Activated CD4-positive, alpha-beta T cell treated with anti-CD3 and anti-CD28 coated beads, Interleukin-2, amount 50 U/mL, for 4 hours (primary cell): ENCODE results near the gene LMX1A.

Experiments
- DNase-seq, 2 experiments: peaks; one replicate each; pipeline ENCODE4 v3.0.0-alpha.2; 2020

LMX1A gene

DNA sequence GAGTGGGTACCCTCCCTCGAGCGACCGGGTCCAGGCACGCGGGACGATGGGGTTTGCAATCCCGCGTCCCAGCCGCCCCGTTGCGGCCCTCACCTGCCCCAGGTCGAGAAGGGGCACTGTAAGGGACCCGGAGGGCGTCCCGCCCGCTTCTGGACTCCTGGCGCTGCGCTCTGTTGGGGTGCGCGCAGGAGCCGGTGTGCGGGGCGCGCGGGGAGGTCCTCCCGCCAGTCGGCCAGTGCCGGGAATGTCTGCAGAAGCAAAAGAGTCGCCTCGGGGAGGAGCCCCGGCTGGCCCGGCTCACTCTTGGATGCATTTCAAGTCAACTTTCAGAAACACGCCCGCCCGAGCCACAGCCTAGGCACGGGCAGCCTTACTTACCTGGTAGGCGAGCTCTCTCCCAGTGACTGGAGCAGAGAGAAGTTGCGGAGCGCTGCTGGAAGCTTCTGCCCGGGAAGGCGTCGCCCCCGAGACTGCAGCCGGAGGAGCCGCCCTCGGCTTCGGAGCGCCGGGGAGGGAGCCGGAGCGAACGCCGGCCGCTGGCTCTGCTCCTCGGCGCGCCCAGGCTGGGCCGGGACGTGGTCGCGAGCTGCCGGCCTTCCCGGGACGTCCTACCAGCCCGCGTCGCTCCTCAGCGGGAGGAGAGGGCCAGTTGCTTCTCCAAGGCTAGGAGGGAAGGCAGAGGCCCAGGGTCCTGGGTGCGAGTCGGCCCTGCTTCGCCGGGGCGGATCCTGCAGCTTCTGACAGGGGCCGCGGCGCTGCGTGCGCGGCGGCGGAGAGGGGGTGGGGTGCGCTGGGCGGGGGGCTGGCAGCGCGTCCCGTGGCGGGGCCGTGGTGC lies at the start of gene LMX1A:
Gene LMX1A (minus strand): TSS at position 739 of the 835 bp plus-strand sequence. CDS start 1,156 bp downstream, outside the sequence.
- no peak for DNase-seq

DNA sequence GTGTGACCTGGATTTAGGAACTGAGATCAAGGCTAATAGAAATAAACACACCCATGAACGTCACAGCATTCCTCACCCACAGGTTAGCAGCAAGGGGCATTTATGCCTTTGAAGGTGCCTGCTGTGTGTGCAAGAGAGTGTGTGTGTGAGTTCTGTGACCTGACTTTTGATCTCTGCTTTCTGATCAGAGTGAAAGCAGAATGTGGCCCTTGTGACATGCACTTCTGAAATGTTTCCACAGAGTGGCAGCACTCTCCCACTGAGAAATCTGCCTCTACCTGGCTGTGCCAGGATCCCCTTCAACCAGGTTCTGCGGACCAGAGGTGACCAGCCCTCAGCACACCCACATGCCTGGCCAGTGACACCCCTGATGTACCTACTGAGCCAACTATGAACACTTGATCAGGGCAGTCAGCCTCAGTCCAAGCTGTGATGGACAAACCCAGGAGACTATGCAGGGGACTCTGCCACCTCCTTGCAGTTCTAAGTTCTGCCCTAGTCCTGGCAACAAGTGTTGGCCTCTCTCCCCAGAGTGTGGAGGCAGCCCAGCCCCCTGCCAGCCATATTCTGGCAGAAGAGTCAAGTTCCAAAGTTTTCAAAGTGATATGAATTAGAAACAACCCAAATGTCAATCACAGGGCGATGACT lies 47.4 kb upstream of the LMX1A start:
- no peak for DNase-seq

DNA sequence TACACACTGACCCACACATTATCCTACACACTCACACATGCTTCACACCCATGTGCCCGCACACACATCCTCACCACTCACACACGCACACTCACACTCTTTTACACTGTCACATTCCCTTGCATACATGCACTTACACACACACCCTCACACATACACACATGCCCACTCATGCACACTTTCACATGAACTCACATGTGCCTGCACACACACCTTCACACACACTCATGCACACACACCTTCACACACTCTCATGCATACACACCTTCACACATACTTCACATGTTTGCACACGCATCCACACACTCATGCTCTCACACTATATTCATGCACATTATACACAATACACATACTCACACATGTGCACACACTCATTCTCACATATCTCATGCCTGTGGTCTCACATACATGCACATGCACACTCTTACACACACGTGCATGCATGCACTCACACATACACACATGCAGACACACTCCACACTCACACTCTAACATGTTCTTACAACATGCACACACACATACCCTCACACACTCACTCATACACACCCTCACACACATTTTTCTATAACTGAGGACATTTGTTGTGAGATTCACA lies 46.1 kb upstream of the LMX1A start:
- no peak for DNase-seq

DNA sequence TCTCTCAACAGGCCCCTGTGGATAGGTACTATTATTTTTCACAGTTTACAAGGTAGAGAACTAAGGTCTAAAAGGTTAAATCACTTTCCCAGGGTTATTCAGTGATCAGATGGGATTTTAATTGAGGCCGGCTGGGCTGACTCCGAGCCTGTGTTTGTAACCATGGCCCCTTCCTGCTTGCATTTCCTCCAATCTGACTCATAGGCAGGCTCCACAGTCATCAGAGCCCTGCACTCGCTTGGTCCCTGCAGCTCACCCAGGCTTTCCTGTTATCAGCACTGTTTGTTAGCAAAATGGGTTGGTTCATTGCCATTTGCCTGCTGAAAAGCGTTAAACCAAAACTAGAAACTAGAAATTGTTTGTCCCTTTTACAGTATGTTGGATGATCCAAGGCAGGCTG lies 41.4 kb upstream of the LMX1A start:
- no peak for DNase-seq

DNA sequence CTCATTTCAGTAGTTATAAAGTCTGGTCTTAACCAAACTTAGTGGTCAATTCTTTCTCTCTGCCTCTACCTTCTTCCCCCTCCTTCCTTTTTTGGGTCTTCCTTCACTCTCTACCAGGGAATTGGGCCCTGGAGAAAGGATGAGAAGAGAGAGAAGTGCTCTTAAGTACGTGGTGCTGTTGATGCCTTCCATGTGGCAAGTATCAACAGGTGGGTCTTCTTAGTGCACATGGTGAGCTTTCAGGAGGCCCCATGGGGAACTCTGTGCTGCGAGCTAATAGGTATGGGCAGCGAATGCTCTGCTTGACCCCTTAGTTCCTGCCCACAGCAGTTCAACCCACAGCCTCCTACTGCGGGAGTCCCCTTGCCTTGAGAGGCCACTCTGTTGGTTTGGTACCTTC lies 39.4 kb upstream of the LMX1A start:
- DNase-seq, result no peak

DNA sequence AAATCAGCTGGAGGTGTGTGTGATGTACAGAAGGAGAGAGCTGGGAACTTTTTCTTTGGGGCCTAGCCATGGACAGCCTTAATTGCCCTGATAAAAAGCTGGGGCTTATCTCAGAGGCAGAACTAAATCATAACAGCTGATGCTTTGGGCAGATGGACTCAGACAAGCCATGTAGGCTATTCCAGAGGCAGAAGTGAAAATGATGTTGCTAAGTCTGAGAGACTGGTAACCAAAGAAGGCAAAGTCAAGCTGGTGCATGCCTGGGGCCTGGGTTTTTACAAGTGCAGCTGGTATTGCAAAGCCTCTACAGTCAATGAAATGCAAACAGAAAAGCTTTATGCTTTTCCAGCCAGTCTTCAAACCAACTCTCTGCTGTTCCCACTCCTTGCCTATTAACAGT lies 39.0 kb upstream of the LMX1A start:
- DNase-seq, result no peak

DNA sequence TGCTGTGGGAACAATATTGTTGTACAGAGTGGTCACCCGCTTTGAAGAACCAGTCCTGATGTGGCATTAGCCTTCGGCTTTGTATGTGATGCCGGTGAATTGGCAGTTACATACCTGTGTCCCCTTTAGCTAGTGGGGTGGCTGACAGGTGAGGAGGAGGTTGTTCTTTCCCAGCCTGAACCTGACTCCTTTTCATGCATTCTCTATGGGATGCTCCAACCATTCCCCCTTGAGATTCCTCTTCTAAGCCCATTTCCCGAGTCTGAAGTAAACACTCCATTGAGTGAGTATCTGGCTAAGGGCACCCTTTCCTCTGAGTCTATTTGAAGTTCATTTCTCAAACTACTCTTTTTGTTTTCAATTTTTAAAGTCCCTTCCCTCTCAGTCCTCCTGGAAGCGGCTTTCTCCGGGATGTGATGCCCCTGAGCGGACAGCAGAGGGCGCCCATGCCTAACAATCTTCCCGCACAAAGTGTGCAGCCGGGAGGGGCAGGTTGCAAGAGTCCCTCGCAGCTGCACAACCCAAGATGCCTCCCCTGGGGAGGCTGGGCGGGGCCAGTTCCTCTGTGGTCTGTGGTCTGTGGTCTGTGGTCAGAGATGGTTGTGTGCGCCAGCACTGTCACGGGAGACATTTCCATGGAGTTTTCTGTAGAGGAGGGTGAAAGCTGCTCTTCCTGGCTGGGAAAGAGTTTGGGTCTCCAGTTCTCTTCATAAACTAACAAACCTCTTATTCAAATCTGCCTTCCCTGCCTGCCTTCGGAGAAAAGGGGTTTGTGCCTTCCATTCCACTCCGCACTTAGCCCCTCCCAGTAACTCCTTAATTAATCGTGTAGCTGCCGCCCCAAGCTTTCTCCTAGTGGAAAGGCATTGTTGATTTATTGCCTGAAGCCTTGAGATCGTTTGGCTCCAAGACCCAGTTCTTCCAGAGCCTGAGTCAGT lies 36.4 kb upstream of the LMX1A start:
- peak; percentile 81 for DNase-seq

DNA sequence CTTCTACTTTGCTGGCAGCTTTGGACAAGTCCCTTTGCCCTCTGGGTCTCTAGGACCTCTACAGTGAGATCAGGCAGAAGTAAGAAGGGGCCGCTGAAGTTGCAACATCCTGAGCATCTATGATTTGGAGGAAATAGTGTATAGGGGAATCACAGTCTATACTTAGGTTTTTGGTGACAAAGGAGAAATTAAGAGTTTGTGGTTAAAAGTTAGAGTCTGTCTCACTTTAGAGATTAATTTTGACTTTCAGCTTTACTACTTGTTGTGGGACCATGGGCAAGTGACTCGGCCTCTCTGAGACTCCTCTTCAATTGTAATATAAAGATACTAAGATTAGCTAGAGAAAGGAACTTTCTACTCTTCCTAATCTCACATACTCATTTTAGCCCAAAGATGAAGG lies 33.1 kb upstream of the LMX1A start:
- DNase-seq, result no peak

DNA sequence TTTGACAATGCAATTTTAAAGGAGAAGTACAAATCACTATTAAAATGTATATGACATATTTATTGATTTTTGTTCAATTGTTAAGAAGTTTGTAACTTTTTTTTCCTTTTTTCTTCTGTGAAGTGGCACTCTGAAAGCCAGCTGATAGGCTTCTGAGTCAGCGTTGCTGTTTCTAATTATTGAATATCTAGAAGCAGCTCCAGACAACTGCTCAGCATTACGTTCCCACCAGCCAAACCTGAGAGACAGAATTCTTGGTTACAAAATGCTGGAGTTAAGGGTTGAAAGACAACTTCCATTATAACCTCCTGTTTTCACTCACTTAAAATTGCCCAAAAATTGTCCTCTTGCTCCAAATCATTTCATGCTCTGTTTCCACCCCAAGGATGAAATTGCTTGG lies 31.4 kb upstream of the LMX1A start:
- no peak for DNase-seq

DNA sequence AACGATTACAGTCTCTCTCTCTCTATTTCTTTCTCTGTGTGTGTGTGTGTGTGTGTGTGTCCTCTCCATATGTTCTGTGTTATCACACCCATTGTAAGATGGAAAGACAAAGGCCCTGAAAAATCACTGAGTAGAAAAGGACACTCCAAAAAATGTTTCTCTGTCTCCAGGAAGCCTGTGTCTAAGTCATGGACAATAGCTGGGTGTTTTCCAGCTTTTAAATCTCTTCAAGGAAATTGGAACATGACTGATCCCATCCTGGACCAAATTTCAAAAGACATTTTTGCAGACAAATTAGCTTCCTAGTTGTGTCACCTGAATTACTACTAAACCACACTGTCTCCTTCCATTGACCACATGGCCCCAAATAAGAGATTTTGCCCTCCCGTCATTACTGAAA lies 31.0 kb upstream of the LMX1A start:
- DNase-seq, result no peak

DNA sequence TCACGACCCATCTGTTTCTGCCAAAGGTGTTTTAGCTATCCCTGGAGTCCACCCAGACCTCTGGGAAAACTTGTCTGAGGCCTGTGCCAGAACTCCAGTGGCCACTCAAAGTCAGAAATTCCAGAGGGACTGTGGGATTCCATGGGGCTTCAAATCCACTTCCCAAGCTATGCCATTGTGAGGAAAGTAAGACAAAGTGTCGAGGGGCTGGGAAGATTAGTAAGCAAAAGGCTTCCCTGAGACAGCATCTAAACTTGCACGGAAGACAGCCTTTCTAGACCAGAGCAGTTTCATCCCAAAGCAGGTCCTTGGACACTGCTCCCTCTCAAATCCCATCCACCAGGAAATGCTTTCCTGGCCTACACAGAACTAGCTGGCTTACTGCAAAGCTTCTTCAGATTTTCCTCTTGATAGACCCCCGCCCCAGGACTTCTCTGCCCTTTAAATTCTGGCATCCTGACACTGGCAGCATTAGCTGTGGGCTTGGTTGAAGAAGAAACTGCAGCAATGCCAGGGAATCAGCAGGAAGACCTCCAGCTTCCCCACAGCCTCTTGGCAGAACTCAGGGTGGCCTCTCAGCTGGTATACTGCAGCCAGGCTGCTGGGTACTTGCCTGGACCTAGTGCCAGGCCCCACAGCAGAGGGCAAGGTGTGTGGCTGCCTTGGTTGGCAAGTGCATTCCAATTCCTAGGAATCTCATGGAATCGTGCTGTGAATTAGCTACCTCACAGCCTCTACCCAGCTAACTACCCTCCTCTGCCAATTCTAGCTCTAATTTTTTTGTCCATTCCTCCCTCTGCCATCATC lies 27.3 kb upstream of the LMX1A start:
- no peak for DNase-seq

DNA sequence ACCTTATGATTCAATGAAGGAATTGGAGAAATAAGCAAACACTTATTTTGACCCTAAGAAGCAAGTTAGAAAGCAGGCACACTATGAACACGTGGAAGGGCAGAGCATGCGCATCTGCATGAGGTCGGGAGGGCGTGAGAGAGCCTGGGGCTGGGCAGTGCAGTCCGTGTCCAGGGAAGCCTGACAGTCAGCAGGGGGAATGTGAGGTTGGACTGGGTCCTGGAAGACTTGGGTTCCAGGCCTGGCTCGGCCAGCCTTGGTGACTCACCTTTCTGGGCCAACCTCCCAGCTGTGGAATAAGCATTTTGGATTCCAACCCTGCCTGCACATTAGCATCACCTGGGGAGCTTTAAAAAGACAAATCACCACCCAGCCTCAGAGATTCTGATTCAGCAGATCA lies 26.6 kb upstream of the LMX1A start:
- no peak for DNase-seq

DNA sequence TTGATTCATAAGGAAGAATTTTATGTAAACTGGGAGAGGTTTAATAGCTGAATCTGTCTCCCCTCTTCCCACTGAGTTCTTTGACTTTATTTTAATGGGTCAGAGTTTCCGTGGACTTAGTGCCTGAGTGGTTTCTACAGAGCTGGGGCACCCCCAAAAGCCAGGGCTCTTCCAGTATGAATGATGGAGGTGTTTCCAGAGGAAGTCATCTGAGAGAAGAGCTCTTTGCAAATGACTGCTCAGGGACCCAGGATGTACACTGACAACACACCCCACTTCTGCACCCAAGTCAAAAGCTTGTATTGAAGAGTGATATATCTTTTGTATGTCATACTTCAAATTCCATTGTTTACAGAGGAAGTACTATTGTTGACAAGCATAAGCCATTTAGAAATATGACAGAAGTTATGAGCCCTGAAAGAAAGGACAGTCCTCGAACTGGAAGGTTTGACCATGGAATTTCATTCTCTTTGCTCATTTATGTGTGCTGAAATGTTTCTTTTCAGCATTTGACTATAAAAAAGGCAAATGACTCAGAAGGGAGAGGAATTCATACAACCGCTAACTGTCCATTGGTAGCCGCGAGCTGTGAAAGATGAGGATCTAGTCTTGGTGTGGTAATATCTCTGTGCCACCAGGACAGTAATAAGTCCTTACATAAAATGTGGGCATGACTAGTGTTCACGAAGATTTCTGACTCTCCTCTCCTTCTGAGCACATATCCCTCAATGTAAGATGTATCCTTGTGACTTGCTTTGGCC lies 25.4 kb upstream of the LMX1A start:
- no peak for DNase-seq

DNA sequence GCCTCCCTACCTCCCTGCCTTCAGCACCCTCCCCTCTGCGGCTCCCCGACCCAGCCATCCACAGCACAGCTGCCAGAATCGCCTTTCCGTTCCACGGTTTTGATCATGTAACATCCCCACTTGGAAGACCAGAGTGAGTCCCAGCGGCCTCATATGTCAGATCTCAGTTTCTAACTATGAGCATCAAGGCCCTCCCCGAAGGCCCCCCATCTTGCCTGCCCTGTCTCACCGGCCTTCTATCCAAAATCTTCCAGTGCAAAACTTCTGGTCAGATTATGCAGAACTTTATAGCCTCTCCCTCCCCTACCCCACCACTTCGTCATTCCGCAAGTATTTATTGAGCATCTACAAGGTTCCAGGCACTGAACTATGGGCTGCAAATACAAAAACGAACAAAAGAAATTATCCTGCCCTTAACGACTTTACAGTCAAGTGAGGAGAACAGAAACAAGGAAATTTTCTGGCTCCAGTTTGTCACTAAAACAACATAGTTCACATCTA lies 20.3 kb upstream of the LMX1A start:
- DNase-seq, result no peak

DNA sequence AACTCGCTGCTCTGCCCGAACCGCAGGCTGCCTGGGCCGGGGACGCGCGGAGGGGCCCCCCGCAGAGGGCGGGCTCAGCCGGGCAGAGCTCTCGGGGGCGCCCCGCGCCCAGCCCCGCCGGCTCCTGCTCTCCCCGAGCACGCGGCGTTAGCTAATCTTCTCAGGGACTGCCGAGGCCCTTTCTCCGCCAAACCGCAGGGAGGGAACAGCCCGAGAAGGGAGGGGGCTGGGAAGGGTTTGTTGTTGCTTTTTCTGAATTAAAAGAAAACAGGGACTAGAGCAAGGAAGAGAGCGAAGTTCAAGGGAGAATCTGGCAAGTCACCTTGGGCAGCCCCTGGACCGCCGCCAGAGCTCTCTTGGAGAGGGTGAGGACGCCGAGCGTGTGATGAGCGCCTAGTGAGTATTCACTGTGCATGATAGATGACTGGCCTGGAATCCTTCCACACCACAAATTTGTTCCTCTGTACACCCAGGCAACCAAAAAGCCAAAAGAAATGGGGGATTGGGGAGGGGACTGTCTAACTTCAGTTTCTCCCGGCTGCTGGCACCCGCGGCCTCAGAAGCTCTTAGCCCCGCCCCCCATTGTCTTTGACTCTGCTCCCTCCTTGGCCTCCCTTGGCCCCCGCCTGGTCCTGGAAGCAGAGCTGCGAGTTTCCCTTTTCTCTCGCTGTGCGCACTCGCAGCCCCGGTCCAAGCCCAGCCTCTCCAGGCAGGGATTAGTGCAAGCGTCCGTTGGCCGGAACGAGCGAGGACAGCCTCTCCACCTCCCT lies 19.7 kb upstream of the LMX1A start:
- DNase-seq, result peak in 1 of 2 experiments; percentile 15

DNA sequence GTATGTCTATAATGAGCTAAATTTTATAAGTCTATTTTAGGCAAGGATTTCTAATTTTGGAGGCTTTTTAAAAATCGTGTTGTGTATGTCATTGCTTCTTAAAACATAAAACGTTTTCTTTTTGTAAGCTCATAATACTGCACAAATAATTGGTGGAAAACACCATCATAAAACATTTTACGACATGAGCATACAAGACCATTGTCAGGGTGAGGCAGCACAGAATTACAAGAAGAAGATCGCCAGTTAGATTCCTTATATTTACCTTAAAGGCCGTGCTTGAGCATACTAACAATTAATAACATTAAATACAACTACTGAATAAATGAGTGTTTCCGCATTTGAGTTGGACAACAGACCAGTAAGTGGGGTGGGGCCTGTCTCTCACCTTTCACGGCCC lies 19.1 kb upstream of the LMX1A start:
- DNase-seq, result no peak

DNA sequence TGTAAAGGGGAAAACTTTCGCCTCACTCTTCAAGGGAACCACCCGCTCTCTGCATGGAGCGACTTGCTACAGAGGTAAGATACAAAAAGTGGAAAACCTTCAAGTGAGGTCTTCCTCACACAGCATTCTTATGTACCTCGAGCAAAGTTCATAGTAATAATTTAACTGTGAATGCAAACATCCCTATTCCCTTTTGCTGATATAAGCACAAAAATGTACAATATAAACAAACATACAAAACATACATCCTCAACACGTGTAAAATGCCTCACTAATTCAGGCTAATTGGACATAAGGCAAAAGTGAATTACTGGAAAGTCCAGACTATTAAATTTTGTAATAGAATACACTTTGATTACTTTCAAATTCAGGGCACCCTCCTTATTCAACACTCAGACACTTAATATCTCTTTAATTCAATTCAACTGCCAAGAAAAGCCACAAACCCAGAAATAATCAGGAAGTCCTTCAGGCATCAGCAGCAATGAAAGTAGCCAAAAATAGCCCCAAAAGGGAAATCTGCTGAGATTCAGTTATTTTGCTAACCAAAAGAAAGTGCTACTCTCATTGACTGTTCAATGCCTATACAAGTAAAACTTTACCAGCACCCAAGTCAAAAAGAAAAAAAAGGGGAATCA lies 15.2 kb upstream of the LMX1A start:
- no peak for DNase-seq

DNA sequence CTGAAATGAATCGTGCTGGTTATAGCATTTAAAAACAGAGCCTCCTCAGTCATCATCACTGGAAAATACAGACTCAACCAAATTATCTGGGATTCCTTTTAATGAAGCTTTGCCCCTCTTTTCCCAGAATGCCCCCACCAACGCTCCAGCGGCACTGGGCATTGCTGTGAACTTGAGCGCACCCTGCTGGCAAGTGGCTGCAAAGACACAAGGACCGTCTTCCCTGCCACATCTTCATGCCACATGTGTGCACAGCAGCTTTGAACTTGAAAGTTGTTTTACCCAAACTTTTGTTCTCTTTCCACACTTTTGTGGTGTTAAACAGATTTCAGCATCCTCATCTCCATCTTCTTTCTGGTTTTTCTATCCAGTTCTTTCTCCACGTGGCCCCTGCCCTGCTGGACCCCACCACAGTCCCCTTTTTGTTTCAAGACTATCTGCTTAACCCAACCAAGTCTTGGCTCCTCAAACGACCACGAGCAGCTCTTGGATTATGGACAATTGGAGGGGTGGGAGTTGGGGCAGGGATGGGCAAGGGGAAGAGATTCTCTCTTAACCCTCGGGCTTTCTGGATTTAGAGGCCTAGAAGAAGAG lies 12.8 kb upstream of the LMX1A start:
- DNase-seq, result peak; percentile 30 to 41

DNA sequence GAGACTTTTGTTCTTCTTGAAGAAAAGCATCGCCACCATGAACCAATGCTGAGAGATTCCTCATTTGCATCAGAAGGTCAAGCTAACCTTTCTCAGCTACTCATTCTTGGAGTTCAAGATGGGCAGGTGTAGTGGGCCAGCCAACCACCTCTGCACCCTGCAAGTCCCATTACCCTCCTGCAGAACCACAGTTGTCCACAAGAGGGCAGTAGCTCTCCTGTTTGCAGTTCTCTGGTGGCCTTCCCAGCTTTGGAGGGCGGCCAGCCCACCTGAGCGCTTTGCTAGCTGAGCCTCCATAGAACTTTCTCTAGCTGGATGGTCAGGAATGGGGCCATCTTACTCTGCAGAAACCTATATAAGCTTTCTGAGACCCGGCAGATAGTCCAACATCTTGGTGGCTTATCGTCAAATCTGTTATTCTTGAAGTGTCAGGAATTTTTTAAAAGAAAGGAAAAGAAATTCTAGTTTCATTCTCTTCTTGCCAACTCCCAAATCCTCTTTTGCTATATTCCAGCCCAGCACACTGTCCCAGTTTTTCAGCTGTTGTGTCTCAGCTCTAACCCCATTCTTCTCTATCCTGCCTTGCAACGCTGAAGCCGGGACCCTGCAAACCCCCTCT lies 11.0 kb upstream of the LMX1A start:
- peak; percentile 72 to 79 for DNase-seq
